HG03060 (cell line): ENCODE measurements around the gene DSCAML1.

Experiments used
- ATAC-seq: cut with Tn5 transposase; IDR thresholded peaks from one replicate; pipeline ENCODE4 v1.9.1; 2021; ENCODE audit warnings: low read depth, moderate number of reproducible peaks; ENCODE audit not compliant: unreplicated experiment

Gene DSCAML1

GRCh38 chr11:117795638-117796455 lies 1.2 kb downstream of the DSCAML1 start:
- ATAC-seq = no peak

- ATAC-seq = no peak
Measured at GRCh38 chr11:117794772-117795629, 2.0 kb downstream of the DSCAML1 start.

DNA sequence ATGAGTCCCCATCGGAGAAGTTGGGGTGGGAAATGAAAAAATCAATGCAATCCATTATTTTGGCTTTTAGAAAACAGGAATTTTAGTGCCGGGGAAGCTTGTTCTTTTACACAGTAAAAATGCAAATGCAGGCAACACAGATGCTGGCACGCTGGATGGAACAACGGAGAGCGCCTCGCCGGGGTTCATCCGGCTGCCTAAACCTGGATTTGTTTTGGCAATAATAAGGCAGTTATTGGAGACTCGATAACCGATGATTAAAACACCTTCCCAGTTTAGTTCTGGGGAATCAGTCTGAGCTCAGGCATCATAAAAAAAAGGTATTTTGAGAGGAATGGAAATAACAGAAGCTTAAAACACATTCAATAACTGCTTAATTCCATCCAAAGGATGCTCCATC lies 2.9 kb downstream of the DSCAML1 start:
- ATAC-seq = no peak

GRCh38 chr11:117793583-117793982 lies 3.4 kb downstream of the DSCAML1 start:
- ATAC-seq = no peak

DNA sequence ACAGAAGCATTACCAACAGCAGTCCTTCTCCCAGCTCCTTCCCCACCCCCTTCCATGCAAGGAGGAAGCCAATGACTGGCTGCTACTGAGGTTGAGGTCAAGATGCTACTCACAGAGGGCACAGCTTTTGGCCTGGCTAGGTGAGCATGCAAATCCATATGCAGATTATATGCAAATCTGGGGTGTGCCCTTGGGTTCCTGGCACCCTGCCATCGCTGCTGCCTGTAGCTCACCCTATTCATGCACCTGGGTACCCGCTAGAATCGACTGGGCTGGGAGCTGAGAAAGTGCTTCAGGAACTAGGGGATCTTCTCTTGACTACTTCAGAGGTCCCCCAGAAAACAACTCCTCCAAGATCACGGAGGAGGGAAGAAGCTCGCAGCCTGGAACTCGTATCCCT lies 4.0 kb downstream of the DSCAML1 start:
- no peak for ATAC-seq

GRCh38 chr11:117792241-117792640 lies 4.8 kb downstream of the DSCAML1 start:
- no peak for ATAC-seq

- no peak for ATAC-seq
Measured at GRCh38 chr11:117790279-117790678, 6.7 kb downstream of the DSCAML1 start.

- ATAC-seq = no peak
Measured at GRCh38 chr11:117789241-117789640, 7.8 kb downstream of the DSCAML1 start.

GRCh38 chr11:117786135-117786870 lies 10.7 kb downstream of the DSCAML1 start:
- ATAC-seq = no peak

DNA sequence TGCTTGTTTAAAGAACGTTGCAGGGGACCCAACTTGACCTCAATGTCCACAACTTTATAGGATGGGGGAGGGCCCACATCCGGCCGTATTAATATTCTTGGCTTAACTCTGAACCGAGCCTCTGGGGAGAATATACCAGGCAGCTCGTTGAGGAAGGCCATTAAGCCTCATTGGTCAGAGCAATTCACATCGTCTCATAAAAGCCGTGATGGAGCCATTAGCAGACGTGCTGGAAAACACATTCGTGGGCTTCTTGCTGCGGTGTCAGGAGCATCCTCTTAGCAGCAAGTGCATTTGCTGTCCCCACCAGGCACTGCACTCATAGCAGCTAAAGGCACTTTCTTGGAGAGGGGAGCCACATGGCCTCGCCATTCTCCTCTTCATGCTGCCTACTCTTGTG lies 14.9 kb downstream of the DSCAML1 start:
- ATAC-seq = no peak

DNA sequence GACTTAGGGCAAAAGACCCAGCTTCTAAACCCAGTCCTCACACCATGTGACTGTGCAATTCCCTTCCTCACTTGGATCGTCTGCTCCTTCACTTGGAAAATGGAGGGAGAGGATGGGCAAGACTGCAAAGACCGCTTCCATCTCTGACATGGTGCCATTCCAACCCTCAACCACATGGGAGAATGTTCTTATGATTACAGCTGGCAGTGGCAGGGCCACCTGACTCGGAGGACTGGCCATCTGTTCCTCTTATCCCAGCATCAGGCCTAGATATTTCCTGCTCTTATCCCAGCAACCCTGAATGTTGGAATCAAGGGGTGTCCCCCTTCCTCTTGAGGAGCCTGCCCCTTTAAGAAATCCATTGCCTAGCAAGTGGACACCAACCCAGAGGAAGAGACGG lies 15.4 kb downstream of the DSCAML1 start:
- no peak for ATAC-seq

DNA sequence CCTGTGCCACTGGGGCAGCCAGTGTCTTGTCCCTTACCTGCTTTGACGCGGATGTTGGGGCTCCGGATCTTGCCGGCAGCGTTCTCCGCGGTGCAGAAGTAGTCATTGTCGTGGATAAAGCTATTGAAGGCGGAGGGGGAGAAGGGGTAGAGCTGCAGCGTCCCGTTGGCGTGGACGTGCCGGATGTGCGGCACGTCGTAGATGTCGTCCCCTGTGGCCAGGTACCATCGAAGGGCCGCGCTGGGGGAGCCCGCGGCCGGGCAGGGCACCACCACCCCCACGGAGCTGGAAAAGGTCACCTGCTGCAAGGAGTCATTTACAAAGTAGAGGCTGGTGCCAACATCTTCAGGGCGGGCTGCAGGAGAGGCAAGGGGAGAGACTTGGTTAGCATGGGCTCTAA lies 16.6 kb downstream of the DSCAML1 start:
- ATAC-seq = no peak

DNA sequence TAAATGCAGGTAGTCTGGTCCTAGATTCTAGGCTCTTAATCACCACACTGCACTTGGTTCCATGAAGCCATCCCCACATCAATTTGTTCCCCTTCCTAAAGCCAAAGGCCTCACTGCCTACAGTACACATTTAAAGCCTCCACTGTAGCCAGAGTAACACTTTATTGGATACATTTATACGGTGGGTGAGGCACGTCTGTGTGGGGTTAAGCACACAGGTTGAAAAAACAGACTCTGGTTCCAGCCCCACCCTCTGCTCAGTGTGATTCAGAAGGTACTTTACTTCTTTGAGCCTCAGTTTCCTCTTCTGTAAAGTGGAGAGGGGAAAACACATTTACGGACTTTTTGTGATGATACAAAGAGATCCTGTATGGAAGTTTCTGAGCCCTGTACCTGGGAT lies 22.5 kb downstream of the DSCAML1 start:
- ATAC-seq = no peak

GRCh38 chr11:117772360-117772759 lies 24.7 kb downstream of the DSCAML1 start:
- no peak for ATAC-seq

DNA sequence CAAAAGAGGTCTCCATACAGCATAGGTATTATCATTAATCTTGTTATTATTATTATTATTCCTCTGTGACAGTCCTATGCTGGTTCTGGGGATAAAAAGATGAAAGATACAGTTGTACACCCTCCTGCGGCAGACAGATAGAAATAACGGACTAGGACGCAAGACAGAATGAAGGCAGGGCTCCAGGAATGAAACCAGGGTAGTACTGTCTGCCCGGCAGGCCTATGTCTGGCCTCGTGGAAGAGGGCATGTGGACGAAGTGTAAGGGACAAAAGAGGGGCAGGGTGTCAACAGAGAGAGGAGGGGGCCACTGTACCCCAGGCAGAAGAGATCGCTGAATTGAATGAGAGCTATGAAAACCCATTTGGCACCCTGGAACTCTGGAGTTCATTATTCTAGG lies 25.2 kb downstream of the DSCAML1 start:
- ATAC-seq = no peak

DNA sequence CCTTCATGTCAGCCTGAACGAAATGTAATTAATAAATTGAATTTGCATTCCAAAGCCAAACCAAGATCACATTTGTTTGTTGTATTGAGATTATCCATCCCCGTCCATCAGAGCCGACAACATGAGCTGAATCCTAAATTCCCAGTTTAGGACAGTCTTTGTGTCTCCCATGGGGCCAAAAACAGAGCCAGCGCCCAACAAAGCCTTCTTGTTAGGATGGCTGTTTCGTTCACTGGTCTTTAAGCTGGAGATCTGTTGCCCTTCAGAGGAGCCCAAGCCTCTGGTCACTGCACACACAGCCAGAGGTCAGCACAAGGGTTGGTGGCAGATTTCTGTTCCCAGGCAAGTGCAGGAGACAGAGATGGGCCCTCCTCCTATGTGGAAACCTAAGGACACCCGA lies 25.8 kb downstream of the DSCAML1 start:
- no peak for ATAC-seq

DNA sequence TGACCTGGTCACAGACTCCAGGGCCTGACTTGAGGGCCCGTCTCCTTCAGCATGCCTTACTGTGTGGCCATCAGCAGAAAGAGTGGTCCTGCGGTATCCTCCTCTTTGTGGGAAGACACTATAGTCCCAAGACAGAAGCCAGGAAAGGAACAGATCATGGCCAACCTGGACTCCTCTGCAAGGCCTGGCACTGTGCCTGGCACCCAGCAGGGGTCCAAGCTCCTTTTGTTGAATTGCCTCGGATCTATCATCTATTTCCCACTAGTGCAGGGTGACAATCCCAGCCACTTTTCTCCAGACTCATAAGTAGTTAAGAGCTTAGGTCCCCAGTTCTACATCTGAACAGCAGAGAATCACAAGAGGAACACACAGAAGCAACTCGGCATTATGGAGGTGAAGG lies 27.0 kb downstream of the DSCAML1 start:
- ATAC-seq = no peak

DNA sequence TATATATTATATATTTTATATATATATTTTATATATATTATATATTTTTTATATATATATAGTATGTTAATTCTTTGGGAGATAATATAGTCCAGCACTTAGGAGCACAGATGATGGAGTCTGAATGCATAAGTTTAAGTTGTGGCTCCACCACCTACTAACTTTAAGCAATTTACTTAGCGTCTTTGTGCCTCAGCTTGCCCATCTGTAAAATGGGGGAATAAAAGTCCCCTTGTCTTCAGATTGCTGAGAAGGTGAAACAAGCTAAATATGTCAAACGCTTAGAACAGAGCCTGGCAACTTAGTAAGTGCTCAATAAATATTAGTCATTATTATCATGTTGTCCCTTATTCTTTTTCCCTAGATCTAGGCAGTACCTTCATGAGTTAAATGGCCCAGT lies 27.5 kb downstream of the DSCAML1 start:
- ATAC-seq = no peak

GRCh38 chr11:117768506-117768905 lies 28.5 kb downstream of the DSCAML1 start:
- ATAC-seq = no peak

- ATAC-seq = no peak
Measured at GRCh38 chr11:117767071-117767470, 29.9 kb downstream of the DSCAML1 start.

GRCh38 chr11:117766576-117766975 lies 30.4 kb downstream of the DSCAML1 start:
- ATAC-seq = no peak
